ENCODE measurements around the gene GLB1L.
"Not testable (repeated sequence)": the region's sequence is repeated elsewhere in the genome, so short reads cannot be mapped to it uniquely, and the experiment has no call there.

GLB1L gene

GRCh38 chr2:219280651-219281050, 35.4 kb upstream of the GLB1L start:
- no peak for DNase-seq (ENCODE audit: low read depth, low spot score)

- no peak for DNase-seq (ENCODE audit: low read depth, low spot score)
Observed at GRCh38 chr2:219279916-219280516, 34.8 kb upstream of the GLB1L start.

GRCh38 chr2:219279151-219279915, 34.1 kb upstream of the GLB1L start, which contains the start of gene DNAJB2:
TSS of gene DNAJB2 (plus strand) at chr2:219279366. CDS start at chr2:219279834, 468 bp downstream.
- DNase-seq (ENCODE audit: low read depth, low spot score) = peak; percentile 78

GRCh38 chr2:219278655-219279150, 33.5 kb upstream of the GLB1L start:
- DNase-seq (ENCODE audit: low read depth, low spot score) = no peak

- no peak for DNase-seq (ENCODE audit: low read depth, low spot score)
Observed at GRCh38 chr2:219277703-219278654, 32.7 kb upstream of the GLB1L start.

GRCh38 chr2:219274361-219274921, 29.2 kb upstream of the GLB1L start:
- no peak for DNase-seq (ENCODE audit: low read depth, low spot score)

- DNase-seq (ENCODE audit: low read depth, low spot score) = no peak
Observed at GRCh38 chr2:219273937-219274336, 28.7 kb upstream of the GLB1L start.

GRCh38 chr2:219272995-219273394, 27.8 kb upstream of the GLB1L start:
- DNase-seq (ENCODE audit: low read depth, low spot score) = no peak

- DNase-seq (ENCODE audit: low read depth, low spot score) = no peak
Observed at GRCh38 chr2:219272356-219272755, 27.1 kb upstream of the GLB1L start.

GRCh38 chr2:219271021-219271420, 25.8 kb upstream of the GLB1L start:
- no peak for DNase-seq (ENCODE audit: low read depth, low spot score)

- DNase-seq (ENCODE audit: low read depth, low spot score) = no peak
Observed at GRCh38 chr2:219270055-219270372, 24.8 kb upstream of the GLB1L start.

GRCh38 chr2:219269362-219270054, 24.3 kb upstream of the GLB1L start:
- DNase-seq (ENCODE audit: low read depth, low spot score) = no peak

GRCh38 chr2:219268294-219268693, 23.1 kb upstream of the GLB1L start:
- no peak for DNase-seq (ENCODE audit: low read depth, low spot score)

GRCh38 chr2:219266886-219267285, 21.6 kb upstream of the GLB1L start:
- no peak for DNase-seq (ENCODE audit: low read depth, low spot score)

- no peak for DNase-seq (ENCODE audit: low read depth, low spot score)
Observed at GRCh38 chr2:219266232-219266631, 21.0 kb upstream of the GLB1L start.

- DNase-seq (ENCODE audit: low read depth, low spot score) = no peak
Observed at GRCh38 chr2:219261024-219261855, 16.0 kb upstream of the GLB1L start.

- not testable (repeated sequence) for DNase-seq (ENCODE audit: low read depth, low spot score)
Observed at GRCh38 chr2:219258942-219259341, 13.7 kb upstream of the GLB1L start.

GRCh38 chr2:219254590-219255201, 9.5 kb upstream of the GLB1L start:
- DNase-seq (ENCODE audit: low read depth, low spot score) = no peak

- DNase-seq (ENCODE audit: low read depth, low spot score) = no peak
Observed at GRCh38 chr2:219253753-219254589, 8.7 kb upstream of the GLB1L start, which contains the start of gene TUBA4A. TSS of gene TUBA4A (minus strand) at chr2:219253918. CDS start at chr2:219253858, 60 bp downstream.
